Measurements from ENCODE around the gene FAM50A.

DNA sequence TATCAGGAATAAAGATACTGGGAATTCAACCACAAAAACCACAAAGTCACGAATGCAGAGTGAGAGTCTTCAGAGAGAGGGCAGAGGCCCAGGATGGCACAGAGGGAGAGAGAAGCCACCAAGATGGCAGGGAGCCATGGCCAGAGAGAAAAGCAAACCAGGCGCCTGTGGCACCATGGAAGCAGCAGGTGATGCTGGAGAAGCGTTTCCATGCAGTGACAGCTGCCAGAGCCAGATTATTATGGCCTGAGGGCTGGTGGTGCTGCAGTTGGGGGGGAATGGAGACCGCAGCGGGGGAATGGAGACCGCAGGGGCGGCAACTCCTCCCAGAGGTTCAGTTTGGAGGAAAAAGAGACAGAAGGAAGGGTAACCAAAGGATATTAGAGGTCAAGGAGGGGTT is 26.8 kb upstream of the FAM50A start:
- TF ChIP-seq, protein P1, sequence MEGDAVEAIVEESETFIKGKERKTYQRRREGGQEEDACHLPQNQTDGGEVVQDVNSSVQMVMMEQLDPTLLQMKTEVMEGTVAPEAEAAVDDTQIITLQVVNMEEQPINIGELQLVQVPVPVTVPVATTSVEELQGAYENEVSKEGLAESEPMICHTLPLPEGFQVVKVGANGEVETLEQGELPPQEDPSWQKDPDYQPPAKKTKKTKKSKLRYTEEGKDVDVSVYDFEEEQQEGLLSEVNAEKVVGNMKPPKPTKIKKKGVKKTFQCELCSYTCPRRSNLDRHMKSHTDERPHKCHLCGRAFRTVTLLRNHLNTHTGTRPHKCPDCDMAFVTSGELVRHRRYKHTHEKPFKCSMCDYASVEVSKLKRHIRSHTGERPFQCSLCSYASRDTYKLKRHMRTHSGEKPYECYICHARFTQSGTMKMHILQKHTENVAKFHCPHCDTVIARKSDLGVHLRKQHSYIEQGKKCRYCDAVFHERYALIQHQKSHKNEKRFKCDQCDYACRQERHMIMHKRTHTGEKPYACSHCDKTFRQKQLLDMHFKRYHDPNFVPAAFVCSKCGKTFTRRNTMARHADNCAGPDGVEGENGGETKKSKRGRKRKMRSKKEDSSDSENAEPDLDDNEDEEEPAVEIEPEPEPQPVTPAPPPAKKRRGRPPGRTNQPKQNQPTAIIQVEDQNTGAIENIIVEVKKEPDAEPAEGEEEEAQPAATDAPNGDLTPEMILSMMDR (IDR thresholded peaks at IDR 0.05) = no peak
- no peak for TF ChIP-seq RCOR1 (IDR thresholded peaks at IDR 0.05; ENCODE audit: low read length)
- TF ChIP-seq FOXM1 (IDR thresholded peaks at IDR 0.05; ENCODE audit: low read depth) = no peak
- no peak for TF ChIP-seq POLR2AphosphoS5 (IDR thresholded peaks at IDR 0.05; ENCODE audit: low read depth, low read length)
- TF ChIP-seq JUND (IDR thresholded peaks at IDR 0.05) = no peak
- peak; percentile 28; the same call in 1 of the 2 replicates for TF ChIP-seq MXI1 (IDR thresholded peaks at IDR 0.05; ENCODE audit: low read depth, low read length)
